ENCODE results near the gene YOD1. TPM values are rescaled to one million over a fixed set of nuclear protein-coding genes. Genes with fewer than 3 reads are reported as not detected.

Gene YOD1
- polyA plus RNA-seq (2012; ENCODE audit: insufficient read depth, insufficient read length), result 6.8 TPM

DNA sequence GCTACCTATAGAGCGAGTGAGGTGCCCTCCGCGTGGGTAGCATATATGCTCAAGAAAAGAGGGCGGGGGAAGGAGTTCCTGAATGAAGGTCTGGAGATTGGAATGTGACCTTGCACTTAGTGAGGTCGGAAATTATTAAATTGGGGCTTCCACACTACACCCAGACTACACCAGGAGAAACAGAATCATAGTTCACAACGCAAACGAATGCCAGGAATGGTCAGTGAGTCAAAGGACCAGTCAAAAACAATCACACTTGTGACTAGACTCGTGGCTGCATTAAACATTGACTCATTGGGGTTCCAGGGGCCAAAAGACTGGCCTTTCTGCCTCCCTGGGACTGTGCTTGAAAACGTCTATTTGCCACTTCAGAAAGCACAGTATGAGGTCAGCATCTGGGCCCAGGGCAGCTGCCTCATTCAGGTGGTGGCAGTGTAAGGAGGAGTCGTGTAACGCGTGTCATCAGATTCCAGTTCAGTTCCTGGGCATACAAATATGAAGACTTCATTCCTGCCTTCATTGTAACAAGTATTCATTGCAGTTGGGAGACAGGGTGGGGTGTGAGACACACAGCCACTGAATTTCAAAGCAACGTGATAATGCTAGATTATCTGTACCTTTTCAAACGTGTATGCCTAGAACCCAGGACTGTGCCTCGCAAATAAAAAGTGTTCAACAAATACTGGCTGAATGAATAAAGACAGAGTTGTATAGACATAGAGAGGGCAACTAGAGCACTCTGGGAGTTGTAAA, at the start of gene YOD1:
Gene YOD1 (minus strand): TSS at position 18 of the 753 bp plus-strand sequence. CDS start 178 bp downstream, outside the sequence.
- peak within 1 kb of the TSS; percentile 98 for H3K4me3 ChIP-seq (ENCODE audit: low read length)
- DNase-seq (ENCODE audit: low read depth, low spot score), result no peak

GRCh38 chr1:207097871-207098324, 46.9 kb upstream of the YOD1 start:
- no peak for DNase-seq (ENCODE audit: low read depth, low spot score)

DNA sequence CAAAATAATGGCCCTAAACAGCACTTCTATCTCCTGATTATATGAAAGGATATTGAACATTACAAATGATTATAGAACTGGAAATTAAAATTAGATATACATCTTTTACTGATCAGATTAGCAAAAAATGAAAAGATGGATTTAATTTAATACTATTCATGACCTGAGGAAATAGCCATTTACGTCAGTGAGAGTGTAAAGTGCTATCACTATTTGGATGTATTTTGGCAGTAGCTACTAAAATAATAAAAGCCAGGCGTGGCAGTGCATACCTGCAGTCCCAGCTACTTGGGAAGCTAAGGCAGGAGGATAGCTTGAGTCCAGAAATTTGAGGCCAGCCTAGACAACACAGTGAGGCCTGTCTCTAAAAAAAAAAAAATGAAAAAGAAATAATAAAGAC, 42.9 kb upstream of the YOD1 start:
- H3K4me3 ChIP-seq (ENCODE audit: low read length), result no peak overlapping the region
- DNase-seq (ENCODE audit: low read depth, low spot score), result no peak

More at GRCh38 chr1:207097871-207098324, 46.9 kb upstream of the YOD1 start:
- H3K4me3 ChIP-seq (ENCODE audit: low read length), result no peak overlapping the region

- no peak overlapping the region for H3K4me3 ChIP-seq (ENCODE audit: low read length)
- DNase-seq (ENCODE audit: low read depth, low spot score), result no peak
Observed at GRCh38 chr1:207091200-207091908, 40.3 kb upstream of the YOD1 start.

GRCh38 chr1:207089627-207090355, 38.8 kb upstream of the YOD1 start:
- no peak for DNase-seq (ENCODE audit: low read depth, low spot score)
- peak overlapping the region; percentile 16 for H3K4me3 ChIP-seq (ENCODE audit: low read length)

DNA sequence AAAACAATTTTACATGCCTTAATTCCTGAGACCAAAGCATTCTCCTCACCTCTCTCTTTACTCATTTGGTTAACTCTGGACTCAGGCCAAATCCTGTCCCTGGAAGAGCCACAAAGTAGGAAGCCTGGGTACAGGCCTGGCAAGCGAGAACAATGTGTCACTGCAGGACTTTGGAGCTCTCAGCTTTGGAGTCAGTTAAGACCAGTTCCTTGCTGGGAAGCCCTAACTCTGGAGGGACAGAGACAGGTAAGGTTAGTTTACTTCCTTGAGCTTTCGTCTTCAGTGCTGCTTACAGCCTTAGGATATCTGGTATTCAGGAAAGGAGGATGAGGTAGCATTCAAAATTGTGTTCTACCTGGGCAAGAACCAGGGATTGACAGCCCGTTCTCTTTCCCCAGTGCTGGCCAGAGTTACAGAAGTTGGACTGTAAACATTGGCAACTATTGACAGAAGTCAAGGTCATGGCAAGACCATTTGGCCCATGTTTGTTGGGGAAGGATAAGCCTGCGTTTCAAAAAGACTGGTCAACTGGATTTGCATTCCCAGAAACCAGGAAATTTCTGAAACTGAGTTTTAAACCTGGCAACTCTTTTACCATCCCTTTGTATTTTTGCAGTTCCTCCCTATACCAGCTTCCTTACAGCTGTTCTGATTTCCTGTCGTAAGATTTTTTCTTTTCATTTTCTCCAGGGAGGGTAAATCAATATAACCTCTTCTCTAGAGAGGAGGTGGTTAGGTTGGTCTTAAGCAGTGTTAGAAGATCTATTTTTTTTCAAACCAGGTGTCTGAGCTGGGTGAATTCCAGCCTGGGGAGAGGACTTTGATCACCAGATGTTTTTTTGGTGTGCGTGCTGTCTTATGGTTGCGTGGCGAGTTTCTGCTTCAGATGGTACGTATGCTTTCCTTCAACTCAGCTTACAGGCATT, 38.0 kb upstream of the YOD1 start, which contains the start of gene C4BPB:
Gene C4BPB (plus strand): TSS at position 160 of the 926 bp plus-strand sequence. CDS start 672 bp downstream, at position 832.
- peak; percentile 89 for DNase-seq (ENCODE audit: low read depth, low spot score)
- peak within 1 kb of the TSS; percentile 16 for H3K4me3 ChIP-seq (ENCODE audit: low read length)

GRCh38 chr1:207088161-207088560, 37.2 kb upstream of the YOD1 start:
- DNase-seq (ENCODE audit: low read depth, low spot score), result no peak

GRCh38 chr1:207085887-207086286, 34.9 kb upstream of the YOD1 start:
- no peak for DNase-seq (ENCODE audit: low read depth, low spot score)

More at GRCh38 chr1:207088161-207088560, 37.2 kb upstream of the YOD1 start:
- no peak overlapping the region for H3K4me3 ChIP-seq (ENCODE audit: low read length)

DNA sequence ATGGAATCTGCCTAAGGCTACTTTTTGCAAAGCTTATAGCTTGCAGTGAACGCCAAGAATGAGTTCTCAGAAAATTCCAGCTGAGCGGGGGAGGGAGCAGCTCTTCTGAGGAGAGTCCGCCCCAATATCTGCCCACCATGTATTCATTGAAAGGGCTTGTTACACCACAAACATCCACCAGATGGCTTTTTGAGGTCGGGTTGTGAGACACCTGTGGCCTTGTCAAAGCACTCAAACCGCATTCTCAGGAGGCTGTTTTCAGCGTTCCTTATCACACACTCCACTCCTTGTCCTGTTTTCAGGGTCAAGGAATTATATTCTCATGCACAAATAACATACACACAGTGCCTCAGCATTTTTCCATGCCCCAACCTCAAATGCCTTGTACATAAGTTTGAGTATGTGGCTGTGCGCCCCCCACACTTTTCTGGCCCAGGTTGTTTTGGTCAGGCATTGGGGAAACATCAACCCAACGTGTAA, 33.7 kb upstream of the YOD1 start:
- no peak overlapping the region for H3K4me3 ChIP-seq (ENCODE audit: low read length)
- DNase-seq (ENCODE audit: low read depth, low spot score), result peak; percentile 90

More at GRCh38 chr1:207085887-207086286, 34.9 kb upstream of the YOD1 start:
- no peak overlapping the region for H3K4me3 ChIP-seq (ENCODE audit: low read length)

DNA sequence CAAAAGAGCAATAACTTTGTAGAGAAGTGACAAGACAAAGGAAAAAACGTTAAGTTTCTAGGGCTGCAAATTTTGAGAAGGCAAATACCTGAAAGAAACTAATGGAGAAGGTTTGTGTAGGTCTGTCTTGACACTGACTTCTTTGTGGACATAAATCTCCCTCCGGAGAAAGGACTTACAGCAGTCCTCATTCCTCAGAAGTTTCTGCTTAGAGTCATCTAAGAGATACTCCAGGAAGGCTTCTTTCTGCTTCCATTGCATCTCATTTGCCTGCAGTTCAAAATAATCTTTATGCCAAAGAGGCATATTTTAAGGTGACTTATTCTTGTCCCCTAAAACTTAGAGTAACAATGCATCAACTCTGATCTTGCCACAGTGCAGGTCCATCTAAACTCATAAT, 33.2 kb upstream of the YOD1 start:
- H3K4me3 ChIP-seq (ENCODE audit: low read length), result no peak overlapping the region
- DNase-seq (ENCODE audit: low read depth, low spot score), result no peak

DNA sequence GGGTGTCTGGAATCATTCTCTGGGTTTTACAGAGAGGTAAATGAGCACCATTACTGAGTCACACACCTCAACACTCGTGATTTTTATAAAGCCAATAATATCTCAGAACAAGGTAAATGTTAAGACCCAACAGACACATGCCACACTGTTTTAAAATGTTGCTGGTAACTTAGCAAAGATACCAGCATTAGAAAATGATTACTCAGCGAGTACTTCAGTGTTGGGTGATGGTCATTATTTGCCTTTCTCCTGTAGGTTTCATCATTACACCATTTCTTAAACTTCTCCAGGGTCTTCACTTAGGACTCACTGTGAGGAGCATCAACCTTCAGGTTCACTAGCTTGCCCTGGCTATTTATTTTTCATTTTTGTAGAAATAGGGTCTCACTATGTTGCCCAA, 30.8 kb upstream of the YOD1 start:
- H3K4me3 ChIP-seq (ENCODE audit: low read length), result no peak overlapping the region
- DNase-seq (ENCODE audit: low read depth, low spot score), result no peak

GRCh38 chr1:207081088-207081487, 30.1 kb upstream of the YOD1 start:
- no peak for DNase-seq (ENCODE audit: low read depth, low spot score)
- H3K4me3 ChIP-seq (ENCODE audit: low read length), result no peak overlapping the region

DNA sequence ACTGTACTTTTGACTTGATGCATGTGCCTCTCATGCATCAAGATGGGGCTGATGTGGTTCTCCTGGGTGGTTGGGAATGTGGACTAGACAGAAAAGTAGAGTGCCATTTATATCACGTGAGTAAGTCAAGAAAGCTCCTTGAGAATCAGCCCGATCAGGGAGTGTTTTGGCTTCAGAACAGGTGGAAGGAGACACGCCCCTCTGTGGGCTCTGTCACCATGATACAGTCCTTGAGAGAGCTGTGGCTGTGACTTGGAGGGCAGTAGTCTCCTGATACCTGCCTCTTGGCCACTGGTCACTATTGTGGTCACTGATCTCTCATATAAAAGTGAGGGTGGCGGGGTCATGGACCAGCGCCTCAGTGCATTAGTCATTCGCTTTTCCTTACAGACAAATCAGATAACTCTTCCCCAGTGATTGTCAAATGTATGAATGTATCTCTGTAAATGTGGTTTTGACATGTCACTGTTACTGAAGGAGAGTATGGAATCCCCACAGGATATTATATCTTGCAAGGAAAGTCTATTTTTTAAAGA, 28.8 kb upstream of the YOD1 start:
- no peak overlapping the region for H3K4me3 ChIP-seq (ENCODE audit: low read length)
- DNase-seq (ENCODE audit: low read depth, low spot score), result no peak

GRCh38 chr1:207078578-207079132, 27.6 kb upstream of the YOD1 start:
- DNase-seq (ENCODE audit: low read depth, low spot score), result no peak
- H3K4me3 ChIP-seq (ENCODE audit: low read length), result no peak overlapping the region

DNA sequence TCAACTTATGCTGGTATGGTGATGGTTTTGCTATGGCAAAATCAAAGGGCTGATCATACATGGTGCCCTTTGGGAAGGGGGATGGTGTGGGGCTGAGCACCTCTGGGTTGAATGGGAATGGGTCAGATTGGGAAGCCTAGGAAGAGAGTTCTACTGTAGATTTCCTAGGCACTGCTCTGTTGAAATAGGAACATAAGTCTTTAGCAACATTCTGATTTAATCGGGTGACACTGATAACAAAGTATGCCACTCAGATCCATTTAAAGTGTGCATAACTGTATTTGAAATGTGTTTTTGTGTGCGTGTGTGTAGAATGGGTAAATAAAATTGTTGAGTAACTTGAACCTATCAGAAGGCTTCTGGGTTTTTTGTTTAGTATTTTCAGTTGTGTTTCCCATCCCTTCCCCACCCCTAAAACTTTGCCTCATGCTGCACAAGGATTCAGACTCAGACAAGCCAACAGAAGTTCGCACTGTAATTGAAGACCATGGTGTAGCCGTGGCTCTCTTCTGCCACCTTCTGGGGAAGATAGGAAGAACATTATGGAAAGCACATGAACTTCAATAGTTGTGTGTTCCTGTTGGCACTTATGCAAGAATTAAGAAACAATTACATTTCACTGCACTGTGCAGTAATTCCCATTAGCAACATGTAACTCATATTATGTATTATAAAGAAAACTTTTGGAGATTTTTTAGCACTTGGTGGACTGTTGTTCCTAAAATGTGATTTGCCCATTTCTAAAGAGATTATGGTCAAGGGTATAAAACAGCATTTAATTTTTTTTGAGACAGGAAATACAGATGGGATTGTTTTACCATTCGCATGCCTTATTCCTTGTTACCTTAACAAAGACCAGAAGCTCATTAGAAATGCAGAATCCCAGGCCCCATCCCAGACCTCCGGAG, 26.7 kb upstream of the YOD1 start:
- no peak overlapping the region for H3K4me3 ChIP-seq (ENCODE audit: low read length)
- peak; percentile 75 for DNase-seq (ENCODE audit: low read depth, low spot score)

GRCh38 chr1:207077012-207077411, 26.0 kb upstream of the YOD1 start:
- no peak for DNase-seq (ENCODE audit: low read depth, low spot score)
- H3K4me3 ChIP-seq (ENCODE audit: low read length), result no peak overlapping the region

Data from Jurkat, Clone E6-1 (cell line).